SHP77 (cell line): ENCODE data around the gene PPP1CA.
A peak's percentile ranks its signal among the peaks of the same experiment; 100 is the strongest.

Source experiments
- DNase-seq, 2 experiments: peaks; one replicate each; lab custom pipeline; 2025; lab: John Stamatoyannopoulos, UW

The PPP1CA gene

DNA sequence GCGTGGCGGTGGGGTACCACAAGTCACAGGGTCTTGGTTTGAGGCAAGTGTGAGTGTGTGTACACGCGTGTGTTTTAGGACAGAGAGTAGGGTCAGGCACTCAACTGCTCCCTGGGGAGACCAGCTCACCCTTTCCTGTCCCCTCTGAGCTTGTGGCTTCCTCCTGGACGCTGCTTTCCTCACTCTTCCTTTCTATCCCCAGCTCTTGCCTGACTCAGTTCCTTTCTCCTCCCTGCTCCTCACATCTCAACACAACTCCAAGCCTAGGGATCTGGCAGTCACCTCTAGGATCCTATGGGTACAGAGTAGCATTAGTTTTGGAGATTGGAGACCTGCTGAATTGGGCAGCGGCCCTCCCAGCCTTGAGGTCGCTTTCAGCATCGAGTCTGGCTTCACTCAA lies 32.4 kb downstream of the PPP1CA start:
- no peak for DNase-seq

DNA sequence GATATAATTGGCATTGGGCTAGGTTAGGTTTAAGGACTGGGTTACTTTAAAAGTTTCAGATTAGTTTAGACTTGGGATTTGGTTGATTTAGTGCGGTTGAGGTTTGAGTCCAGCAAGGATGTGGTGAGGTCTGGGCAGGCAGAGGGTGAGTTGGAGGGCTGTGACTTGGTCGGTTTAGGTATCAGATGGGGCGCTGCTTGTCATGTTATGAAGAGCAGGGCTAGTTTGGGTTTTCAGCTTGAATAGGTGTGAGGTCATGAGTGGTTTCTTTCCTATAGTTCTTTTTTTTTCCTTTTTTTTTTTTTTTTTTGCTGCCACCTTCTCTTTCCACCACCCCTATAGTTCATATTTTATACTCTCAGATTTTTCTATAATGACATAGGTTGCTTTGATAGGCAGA lies 33.0 kb downstream of the PPP1CA start:
- no peak for DNase-seq

DNA sequence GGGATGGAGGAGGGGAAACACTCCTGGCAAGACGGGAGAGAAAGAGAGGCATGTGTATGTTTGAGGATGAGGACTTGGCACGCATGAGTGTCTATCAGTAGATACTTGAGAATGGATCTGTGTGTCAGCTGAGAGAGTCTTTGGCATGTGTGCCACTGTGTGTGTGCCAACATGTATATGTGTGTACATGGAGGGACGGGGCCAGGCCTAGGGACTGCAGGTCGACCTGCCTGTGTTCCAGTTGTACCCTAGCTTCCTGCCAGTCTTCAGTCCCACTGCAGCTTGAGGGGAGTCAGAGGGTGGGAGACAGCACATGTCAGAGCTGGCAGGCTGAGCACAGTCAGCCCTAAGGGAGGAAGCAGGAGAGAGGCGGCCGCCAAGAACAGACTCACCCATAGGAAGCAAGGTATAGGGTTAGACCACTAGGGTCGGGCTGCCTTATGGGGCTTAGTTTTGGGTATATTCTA lies 33.9 kb downstream of the PPP1CA start:
- no peak for DNase-seq

DNA sequence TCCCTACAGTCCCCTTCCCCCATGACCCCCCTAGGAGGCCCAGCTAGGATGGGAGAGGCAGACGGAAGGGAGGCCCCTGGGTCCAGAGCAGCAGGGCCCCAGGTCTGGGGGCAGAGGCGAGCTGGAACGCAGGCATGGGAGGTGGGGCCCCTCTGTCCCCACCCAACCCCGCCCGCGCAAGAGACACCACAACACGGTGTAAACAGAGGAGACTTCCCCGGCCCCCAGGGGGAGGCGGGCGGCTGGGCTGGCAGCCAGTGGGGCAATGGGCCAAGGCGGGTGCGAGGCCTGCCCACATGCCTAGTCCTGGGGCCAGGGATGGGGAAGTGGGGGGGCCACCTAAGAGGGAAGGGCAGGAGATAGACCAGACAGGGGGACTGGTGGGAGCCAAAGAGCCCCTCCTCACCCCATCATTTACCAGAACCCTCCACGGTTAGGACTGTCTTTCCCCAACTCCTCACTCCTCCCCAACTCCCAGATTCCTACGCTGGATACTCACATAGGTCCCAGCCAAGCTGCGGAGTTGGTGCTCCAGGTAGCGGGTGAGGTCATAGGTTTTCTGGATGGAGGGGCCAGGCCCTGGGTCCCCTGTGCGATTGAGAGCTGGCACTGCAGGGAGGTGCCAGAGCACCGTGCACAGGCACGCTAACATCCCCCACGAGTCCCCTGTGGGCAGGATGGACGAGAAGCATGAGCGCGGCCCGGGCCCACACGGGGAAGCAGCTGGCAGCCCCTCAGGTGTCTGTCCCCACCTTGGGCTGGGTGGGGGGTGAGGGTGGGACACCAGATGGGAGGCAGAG lies 34.5 kb downstream of the PPP1CA start:
- DNase-seq, result no peak

DNA sequence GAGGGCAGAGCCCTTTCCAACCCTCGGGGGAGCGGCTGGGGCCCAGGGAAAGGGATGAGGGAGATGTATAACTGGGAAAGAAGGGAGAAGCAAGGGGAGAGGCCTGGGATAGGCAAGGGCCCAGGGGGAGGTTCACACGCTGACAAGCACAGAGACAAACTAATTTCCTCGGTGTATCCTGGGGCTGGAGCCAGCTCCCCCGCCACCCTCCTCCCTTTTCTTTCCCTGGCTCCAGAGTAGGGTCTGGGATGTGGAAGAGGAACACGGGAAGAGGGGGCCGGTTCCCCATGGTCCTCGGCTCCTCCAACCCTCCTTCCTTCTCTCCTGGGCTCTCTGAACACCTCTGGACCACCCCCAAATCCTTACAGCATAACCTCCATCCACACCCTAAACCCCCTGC lies 35.1 kb downstream of the PPP1CA start:
- no peak for DNase-seq

DNA sequence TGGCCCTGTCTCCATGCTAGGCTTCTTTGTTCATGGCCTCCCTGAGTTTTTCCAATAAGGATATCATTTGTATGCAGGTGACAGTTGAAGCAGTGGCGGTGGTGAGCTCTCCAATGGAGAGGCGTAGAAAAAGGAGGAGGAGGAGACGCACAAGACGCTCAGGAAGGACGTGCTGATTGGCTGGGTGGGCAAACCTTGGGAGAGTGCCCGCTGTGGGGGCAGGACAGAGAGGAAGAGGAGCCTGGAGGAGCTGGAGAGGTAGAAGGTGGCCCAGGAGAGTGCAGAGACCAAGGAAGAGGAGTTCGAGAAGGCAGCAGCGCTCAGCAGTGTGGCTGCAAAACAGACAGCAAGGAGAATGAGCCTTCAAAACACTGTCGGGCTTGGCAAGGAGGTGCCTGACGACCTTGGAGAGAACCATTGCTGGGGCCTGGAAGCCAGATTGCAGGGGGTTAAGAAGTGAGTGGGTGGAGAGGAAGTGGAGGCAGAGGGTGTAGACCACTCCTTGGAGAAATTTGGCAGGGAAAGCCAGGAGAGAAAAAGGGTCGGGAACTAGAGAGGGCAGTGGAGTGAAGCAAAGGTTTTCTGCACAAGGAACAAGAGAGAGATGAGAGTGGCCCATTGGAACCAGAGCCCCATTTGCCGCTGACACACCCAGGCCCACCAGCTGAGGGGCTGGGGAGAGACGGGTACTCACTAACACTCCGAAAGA lies 35.8 kb downstream of the PPP1CA start:
- no peak for DNase-seq

DNA sequence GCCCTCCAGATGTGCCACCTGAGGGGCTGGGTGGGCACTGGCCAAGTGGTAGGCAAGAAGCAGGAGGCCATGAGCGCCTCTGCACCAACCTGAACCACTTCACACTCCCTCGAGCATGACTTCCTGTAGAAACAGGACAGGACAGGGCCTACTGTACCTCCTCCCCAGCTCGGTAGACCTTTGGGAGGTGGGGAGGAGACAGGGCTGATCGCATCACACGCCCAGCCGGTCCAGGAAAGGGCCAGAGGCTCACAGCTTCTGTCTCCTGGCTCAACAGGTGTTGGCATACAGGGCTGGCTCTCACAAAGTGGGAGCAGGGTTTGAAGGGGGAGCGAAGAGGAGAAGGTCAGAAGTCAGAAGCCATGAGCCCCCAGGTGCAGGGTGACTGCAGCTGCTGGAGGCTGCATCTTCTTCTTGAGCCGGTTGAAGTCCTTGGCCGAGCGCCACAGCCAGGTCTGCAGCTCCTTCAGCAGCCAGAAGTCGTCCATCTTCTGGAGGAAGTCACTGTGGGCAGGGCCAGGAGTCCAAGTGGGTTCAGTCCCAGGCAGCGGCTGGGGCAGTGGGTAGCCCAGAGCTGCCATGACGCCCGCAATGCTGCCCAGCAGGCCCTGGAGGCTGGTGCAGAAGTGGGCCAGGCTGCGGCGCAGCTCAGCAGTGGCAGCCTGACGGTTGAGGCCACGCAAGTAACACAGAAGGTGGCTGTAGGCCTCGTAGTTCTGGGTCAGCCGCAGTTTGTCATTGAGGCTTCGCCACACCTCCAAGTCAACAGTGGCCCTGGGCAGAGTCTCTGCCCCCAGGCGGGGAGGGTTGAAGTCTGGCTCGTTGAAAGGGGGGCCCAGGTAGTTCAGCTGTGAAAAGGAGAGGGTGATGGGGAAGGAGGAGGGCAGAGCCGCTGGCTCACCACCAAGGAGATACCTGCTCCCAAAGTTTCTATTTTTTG lies 36.6 kb downstream of the PPP1CA start:
- no peak for DNase-seq

DNA sequence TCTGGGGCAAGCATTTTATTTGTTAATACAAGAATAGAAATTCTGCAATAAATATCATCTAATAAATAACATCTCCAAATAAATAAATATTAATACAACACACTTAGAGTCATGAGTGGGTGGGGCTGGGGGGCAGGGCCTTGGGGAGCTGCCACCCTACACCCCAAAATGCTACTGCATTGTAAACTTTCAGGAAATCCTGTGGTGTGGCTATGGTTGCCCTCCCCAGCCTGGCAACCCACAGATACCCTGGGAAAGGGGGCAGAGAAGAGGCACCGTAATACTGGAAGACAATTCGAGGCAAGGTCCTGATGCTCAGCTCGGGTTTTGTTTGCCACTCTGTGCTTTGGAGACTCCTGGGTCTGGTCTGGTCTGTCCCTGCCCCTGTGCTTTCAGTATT lies 37.5 kb downstream of the PPP1CA start:
- DNase-seq, result no peak

DNA sequence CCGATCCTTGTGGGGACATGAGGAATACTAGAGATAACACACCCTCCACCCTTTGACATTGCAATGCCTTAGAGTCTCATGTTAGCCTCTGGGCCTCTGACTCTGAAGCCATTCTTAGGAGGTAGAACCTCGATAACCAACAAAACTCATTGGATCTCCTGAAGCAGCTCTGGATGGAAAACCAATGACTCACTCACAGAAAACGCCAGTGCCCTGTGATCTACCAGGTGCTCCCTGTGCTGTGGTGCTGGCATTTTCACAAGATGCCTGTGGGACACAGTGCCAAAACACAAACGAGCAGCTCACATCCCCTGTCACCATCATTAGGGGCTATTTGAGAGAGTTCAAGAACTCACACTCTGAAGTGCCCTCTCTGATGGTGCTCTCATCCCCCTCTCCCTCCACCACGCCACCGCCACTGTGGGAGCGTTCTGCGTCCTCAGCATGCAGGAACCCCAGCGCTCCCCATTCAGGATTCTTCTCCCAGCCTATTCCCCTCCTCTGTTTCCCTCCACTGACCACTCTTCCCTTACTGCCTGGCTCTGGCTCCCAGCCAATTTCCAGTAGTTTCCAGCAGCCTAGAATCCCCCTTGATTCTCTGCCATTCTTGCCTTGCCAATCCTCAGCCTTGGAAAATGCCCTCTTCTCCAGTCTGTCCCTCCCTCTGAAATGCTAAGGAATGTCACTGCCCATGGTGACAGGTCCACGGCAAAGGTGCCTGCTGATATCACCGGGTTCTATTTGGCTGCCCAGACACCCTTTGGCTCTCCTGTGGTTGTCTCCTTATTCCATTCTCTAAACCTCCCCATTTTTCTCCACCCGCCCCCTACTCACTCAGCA lies 43.6 kb downstream of the PPP1CA start:
- DNase-seq, result no peak

DNA sequence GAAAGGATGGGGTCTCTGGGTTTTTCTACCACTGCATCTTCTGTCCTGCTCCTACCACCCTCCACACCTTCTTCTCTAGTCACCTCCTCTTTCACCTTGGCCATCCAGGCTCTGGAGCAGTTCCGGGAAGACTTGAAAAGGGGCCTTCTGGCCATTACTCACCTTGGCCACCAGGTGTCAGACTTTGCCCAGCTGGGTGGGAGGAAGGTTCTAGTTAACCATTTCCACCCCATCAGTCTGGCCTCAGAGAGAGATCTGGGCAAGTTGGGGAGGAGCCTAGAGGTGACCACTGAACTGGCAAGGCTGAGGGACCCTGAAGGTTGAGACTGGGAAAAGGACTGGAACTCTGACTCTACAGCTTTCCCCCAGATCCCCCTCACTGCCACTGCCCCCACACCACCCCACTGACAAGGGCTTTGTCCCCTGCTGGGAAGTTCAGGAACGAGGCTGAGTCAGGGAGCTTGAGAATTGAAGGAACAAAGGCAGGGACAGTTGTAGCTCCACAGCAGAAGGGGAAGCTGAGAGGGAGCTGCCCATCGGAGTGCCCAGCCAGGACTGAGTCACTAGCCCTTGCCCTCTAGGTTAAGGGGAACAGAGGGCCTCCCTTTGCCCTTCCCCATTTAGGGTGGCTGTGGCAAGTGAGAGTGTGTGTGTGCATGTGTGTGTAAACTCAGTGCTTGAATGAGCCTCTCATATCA lies 44.6 kb downstream of the PPP1CA start:
- DNase-seq, result peak; percentile 78 to 84

DNA sequence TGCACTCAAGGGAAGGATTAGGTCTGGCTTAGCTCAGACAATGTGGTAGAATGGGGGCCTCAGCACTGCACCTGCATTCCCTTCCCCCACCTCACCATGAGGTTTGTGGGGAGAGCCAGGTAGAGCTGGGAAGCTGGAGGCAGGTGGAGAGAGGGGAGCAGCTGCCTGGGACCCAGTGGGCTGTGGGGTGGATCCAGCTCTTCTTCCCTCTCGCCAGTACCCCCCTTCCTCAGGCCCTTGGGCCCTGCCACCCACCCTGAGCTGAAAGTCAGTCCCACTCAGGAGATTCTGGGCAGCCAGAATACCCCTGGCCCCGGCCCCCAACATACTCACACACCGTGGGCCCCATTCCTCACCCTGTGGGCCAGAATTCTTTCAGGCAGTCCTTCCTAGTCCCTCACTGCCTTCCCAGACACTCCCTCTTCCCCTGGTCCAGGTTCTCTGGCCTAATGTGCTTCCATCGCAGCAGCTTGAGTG lies 45.2 kb downstream of the PPP1CA start:
- no peak for DNase-seq

DNA sequence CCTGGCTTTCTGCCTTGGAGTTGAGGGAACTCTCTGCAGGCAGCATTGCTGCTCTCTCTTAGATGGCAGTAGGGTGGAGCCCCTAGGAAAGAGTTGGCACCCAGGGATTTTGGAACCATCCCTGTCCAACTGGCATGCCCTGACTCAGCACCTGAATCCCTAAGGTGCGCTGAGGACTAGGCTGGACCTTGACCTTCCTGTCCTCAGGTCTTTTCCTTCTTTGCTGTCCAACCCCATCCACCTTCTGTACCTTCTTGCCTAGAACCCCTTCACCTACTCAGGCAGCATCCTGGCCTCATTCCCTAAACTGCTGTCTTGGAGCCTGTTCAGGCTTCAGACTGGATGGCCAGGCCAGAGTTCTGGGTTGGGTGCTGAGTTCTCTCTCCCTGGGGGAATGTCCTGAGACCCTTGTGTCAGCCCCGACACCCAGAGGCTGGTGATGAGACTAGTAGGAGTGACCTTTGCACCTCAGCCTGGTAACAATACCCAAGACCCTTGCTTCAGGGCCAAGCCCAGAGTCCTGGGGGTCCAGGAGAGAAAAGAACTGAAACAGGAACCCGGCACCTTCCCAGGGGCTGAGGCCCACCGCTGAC lies 45.8 kb downstream of the PPP1CA start:
- DNase-seq, result no peak

DNA sequence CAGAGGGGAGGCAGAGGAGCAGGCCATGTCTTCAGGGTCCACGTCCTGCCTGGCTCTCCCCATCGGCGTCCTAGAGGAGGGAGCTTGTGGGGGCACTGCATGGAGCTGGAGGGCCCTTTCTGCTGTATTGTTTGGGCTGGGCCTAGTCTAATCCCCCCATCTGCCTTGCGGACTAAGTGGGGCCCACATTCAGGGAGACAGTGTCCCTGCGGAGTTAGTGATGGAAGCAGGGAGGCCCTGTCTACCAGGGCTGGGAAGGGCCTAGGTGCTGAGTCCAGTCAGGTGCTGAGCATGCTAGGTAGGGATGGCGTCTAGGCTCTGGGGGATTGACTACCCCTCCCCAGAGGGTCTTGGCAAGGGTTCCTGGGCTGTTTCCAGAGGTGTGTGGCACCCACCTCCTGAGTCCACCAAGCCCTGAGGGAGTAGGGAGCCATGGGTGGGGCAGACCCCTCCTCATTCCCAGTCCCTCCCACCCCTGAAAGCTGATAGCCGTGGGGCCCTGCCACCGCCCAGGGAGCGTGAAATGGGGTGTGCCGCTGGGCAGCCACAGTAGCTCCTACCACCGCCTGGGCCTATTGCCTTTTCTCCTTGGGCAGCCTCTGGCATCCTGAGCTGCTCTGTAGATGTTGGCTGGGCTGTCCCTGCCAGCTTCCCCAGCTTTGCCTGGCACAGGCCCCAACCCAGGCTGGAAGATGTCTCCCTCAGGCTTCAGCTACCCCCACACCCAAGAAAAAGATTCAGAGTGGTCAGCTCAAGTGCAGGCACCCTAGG lies 46.5 kb downstream of the PPP1CA start:
- no peak for DNase-seq

DNA sequence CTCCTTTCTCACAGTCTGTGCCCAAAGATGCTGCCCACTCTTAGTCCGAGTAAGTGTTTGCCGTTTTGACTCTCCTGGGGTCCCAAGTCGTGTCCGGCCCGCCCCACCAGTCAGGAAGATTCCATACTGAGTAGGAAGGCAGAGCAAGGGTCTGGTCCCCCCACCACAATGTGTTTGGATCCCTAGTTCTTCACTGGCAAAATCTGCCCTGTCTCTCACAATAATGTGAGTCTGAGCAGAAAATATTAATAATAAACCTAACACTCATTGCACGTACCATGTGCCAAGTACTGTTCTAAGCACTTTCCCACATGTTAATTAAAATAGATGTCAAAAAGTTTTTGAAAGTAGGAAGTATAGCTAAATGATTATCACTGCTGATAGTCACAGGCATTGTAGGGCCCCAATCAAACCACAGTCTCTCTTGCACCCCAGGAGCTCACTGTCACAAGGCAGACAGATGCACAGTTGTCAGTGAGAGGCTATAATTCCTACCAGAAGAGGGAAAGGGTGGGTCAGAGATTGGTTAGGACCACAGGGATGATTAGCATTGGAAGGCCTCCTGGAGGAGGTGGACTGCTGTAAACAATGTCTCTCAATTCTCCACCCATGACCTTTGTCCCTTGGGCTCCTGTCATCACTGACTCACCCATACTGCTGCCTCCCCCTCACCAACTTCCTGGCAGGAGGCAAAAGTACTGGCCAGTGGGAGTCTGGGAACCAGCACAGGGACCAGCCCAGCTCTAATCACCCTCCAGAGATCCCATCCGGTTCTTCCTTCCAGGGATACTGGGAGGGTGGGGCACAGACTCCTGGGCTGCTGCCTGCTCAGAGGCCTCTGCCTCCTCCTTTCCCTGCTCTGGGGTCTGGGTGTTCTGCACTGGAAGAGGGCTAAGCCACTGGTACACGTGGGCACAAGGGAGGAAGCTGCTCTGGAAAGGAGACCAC lies 47.3 kb downstream of the PPP1CA start:
- DNase-seq, result no peak

DNA sequence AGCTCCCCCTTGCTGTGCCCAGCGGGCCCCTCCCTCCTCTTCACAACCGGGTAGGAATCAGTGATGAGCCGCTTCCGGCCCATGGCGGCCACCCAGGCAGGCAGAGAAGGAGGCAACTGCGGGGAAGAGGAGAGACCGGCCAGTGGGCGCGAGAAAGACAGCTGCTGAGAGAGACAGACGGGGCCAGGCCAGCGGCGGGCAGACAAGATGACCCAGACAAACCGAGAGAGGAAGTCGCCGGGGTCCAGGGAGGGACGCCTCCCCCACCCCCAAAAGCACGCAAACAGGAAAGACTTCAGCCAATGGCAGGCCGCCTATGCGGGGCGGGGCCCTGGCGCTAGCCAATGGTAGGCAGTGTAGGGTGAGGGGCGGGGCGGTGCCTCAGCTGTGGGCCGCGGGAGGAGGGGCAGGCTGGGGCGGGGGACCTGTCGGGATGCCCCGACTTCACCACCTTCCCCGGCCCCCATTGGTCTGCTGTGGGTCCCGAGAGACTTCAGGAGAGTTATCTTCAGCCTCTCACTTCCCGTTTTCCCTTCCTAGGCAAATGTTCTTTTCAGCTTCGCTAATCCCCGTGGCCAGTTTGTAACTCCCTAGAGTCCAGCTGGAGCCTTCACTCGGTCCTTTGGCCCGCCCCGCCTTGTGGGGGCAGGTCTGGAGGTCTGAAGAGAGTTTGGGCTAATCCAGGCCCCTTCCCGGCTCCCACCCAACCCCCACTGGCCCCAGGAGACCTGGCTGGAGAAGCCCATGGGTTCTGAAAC lies 48.2 kb downstream of the PPP1CA start, which contains the start of gene POLD4:
POLD4 (minus strand) TSS at position 230 of the 758 bp plus-strand sequence; CDS start at position 83, 147 bp downstream.
- peak; percentile 95 to 98 for DNase-seq

DNA sequence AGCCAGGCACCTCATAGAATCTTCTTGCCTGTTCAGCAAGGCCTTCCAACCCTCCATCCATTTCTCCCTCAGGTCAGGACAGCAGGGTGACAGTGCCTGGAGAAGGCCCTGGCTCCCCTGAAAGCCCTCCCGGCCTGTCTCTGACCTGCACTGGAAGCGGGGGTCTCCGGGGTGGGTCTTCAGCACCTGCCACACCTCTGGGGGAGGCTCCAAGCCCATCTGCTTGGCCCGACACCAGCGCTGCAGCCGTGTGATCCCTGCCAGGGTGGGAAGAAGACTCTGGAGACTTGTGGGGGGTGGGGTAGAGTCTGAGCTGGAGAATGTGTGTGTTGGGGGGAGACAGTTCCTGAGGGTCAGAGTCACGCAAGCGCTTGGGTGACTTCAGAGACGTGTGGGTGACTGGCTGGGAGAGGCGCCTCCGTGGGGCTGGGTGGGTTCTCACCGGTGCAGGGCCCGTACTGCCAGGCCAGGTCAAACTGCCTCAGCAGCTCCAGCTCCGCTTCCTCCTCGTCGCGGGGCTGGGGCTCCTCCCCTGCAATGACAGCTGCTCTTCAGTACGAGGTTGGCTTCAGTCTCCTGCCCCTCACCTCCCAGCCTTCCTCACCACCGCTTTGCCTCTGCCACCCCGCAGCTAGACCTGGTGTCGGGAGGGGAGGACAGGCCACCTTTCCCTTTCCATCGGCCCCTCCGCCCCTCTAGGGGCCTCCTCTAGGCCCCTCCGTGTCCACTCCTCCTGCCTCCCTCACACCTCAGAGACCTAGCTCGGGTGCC lies 48.9 kb downstream of the PPP1CA start:
- DNase-seq, result peak; percentile 72 to 85
